Measurements from ENCODE around the gene ANK3. TPM values are rescaled to one million over a fixed set of nuclear protein-coding genes. Genes with fewer than 3 reads are reported as not detected.

Gene ANK3
- total and polyA plus RNA-seq, 7 donors: 11.6 to 170 (median 94.2) TPM

DNA sequence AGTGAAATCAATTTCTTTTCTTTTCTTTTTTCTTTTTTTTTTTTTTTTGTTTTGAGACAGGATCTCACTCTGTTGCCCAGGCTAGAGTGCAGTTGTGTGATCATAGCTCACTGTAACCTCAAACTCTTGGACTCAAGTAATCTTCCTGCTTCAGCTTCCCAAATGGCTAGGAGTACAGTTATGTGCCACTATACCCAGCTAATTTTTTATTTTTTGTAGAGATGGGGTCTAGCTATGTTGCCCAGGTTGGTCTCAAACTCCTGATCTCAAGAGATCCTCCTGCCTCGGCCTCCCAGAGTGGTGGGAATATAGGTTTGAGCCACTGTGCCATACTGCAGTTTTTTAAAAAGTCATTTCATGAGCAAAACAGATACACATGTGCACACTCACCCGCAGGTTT lies 79.8 kb downstream of the ANK3 start:
- TF ChIP-seq, protein P1, sequence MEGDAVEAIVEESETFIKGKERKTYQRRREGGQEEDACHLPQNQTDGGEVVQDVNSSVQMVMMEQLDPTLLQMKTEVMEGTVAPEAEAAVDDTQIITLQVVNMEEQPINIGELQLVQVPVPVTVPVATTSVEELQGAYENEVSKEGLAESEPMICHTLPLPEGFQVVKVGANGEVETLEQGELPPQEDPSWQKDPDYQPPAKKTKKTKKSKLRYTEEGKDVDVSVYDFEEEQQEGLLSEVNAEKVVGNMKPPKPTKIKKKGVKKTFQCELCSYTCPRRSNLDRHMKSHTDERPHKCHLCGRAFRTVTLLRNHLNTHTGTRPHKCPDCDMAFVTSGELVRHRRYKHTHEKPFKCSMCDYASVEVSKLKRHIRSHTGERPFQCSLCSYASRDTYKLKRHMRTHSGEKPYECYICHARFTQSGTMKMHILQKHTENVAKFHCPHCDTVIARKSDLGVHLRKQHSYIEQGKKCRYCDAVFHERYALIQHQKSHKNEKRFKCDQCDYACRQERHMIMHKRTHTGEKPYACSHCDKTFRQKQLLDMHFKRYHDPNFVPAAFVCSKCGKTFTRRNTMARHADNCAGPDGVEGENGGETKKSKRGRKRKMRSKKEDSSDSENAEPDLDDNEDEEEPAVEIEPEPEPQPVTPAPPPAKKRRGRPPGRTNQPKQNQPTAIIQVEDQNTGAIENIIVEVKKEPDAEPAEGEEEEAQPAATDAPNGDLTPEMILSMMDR (IDR thresholded peaks at IDR 0.05): no peak
- intact Hi-C loops (cut with DNase I): no loop called here
- 87 to 97% (median 96%) methylated on average over 2 of the region's 2 CpGs for WGBS, 3 donors
- Histone ChIP-seq H3K27ac (no peak overlapping the region), H3K4me1 (no peaks in the 10 kb centered on the region), H3K27me3 (ENCODE audit: insufficient read depth in 3 of 3, low read length in 2 of 3) (no peaks in the 10 kb centered on the region), H3K9me3 (no peaks in the 10 kb centered on the region), H3K4me3 (no peak overlapping the region), H3K36me3 (ENCODE audit: insufficient read depth in 1 of 2, low read depth in 1 of 2) (no peaks in the 10 kb centered on the region)
- ATAC-seq (no peak), DNase-seq (no peak)

- intact Hi-C loops (cut with DNase I): no loop called here
- Histone ChIP-seq H3K27me3 (ENCODE audit: insufficient read depth in 3 of 3, low read length in 2 of 3) (no peaks in the 10 kb centered on the region), H3K27ac (no peak overlapping the region), H3K36me3 (ENCODE audit: insufficient read depth in 1 of 2, low read depth in 1 of 2) (no peaks in the 10 kb centered on the region), H3K4me1 (no peaks in the 10 kb centered on the region), H3K4me3 (no peak overlapping the region), H3K9me3 (no peaks in the 10 kb centered on the region)
- DNase-seq: no peak
- TF ChIP-seq, protein P1 (IDR thresholded peaks at IDR 0.05): no peak
- no peak for ATAC-seq
Measured at GRCh38 chr10:60309371-60309770, 80.3 kb downstream of the ANK3 start.

DNA sequence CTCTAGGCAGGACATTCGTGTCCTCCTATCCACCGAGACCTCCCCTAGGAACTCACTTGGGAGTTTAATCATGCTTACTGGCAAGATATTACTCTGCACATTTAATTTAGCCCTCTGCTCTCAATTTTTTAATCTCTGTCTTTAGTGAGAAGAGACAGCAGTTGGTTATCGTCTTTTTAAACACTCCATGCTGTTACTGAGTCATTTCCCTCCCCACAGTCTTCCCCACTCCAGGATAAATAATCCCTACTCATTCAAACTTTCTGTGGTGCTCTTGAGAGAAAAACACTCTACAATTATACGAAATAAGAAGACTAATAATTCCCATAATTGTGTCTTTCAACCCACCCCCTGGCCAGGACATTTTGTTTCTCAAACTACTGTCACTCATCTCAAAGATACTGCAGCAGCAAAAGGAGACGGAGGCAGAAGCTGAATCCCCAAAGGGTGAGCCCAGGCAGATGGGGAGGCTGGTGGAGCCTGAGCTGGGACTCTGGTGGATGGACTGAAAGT lies 84.2 kb downstream of the ANK3 start:
- WGBS, 3 donors: 72 to 76% (median 75%) methylated on average over 5 of the region's 5 CpGs
- Histone ChIP-seq H3K4me3 (no peak overlapping the region), H3K27me3 (ENCODE audit: insufficient read depth in 3 of 3, low read length in 2 of 3) (no peaks in the 10 kb centered on the region), H3K4me1 (peaks cover 5% of the 10 kb centered on the region), H3K36me3 (ENCODE audit: insufficient read depth in 1 of 2, low read depth in 1 of 2) (no peaks in the 10 kb centered on the region), H3K9me3 (no peaks in the 10 kb centered on the region), H3K27ac (no peak overlapping the region)
- ATAC-seq (no peak), DNase-seq (no peak)
- TF ChIP-seq, protein P1 (IDR thresholded peaks at IDR 0.05): no peak
- intact Hi-C loops (cut with DNase I): no loop called here

DNA sequence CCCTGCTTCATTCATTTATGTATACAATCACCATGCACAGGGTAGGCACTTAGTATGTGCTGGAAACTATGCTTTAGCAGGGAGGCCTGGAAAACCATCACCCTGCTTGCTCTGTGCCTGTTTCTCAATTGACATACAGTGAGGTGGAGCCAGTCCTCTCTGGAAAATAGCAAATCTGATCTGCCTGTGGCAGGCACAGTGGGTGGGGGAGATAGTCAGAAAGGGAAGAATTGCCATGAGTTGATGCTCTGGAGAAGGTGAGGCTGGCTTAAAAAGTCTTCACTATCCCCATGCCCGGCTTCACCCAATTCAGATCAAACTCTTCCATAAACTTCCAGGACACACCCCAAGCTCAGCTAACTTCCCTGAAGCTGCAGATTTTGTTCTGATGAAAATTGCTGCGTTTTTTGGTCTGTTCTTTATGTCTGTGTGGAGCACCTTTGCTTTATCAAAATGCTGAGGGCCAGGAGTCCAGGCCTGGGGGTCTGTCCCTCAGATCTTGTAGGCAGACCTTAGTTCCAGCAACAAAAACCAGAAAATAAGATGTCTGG lies 84.8 kb downstream of the ANK3 start:
- no peak overlapping the region for H3K27ac ChIP-seq
- intact Hi-C loops (cut with DNase I): no loop called here

More for the DNA sequence above, 84.8 kb downstream of the ANK3 start:
- Histone ChIP-seq H3K27me3 (ENCODE audit: insufficient read depth in 3 of 3, low read length in 2 of 3) (no peaks in the 10 kb centered on the region), H3K4me3 (no peak overlapping the region), H3K36me3 (ENCODE audit: insufficient read depth in 1 of 2, low read depth in 1 of 2) (no peaks in the 10 kb centered on the region), H3K4me1 (peaks cover 6% of the 10 kb centered on the region), H3K9me3 (no peaks in the 10 kb centered on the region)
- ATAC-seq (no peak), DNase-seq (no peak)
- TF ChIP-seq, protein P1 (IDR thresholded peaks at IDR 0.05): no peak
- 77 to 81% (median 77%) methylated on average over 2 of the region's 2 CpGs for WGBS, 3 donors

Data from psoas muscle (tissue), 8 donors.